DOHH2 (cell line): ENCODE results near the gene CWC22.
"Not testable (repeated sequence)": the region's sequence is repeated elsewhere in the genome, so short reads cannot be mapped to it uniquely, and the experiment has no call there.

Source experiments
- H3F3A ChIP-seq: fragments of 200-600 bp; sonication (generic), shearing (Covaris generic); 2 replicates; pipeline ENCODE4 v1.6.0; 2016; ENCODE audit warnings: antibody characterized with exemption, mild to moderate bottlenecking; ENCODE audit not compliant: control insufficient read depth, insufficient read depth
- H3K27ac ChIP-seq: fragments of 200-600 bp; sonication (generic); 2 replicates; pipeline ENCODE4 v1.5.1; 2014; ENCODE audit warnings: low read depth, mild to moderate bottlenecking, low read length, moderate library complexity
- H3K27me3 ChIP-seq: fragments of 200-600 bp; sonication (generic); 2 replicates; pipeline ENCODE4 v1.6.1; 2014; ENCODE audit warnings: mild to moderate bottlenecking, low read length, mixed read lengths; ENCODE audit not compliant: control insufficient read depth
- H3K36me3 ChIP-seq: fragments of 200-600 bp; sonication (generic); 2 replicates; pipeline ENCODE4 v1.6.1; 2014; ENCODE audit warnings: mild to moderate bottlenecking, low read length, moderate library complexity, mixed read lengths; ENCODE audit not compliant: control insufficient read depth
- H3K4me1 ChIP-seq: fragments of 200-600 bp; sonication (generic); 2 replicates; pipeline ENCODE4 v1.6.1; 2014; ENCODE audit warnings: mild to moderate bottlenecking, low read length, mixed read lengths; ENCODE audit not compliant: control insufficient read depth
- H3K4me2 ChIP-seq: fragments of 200-600 bp; sonication (generic); 2 replicates; pipeline ENCODE4 v1.6.0; 2014; ENCODE audit warnings: mild to moderate bottlenecking, low read length, moderate library complexity
- H3K4me3 ChIP-seq: fragments of 200-600 bp; sonication (generic); 2 replicates; pipeline ENCODE4 v1.5.1; 2014; ENCODE audit warnings: mild to moderate bottlenecking, low read length, mixed read lengths
- H3K79me2 ChIP-seq: fragments of 200-600 bp; sonication (generic); 2 replicates; pipeline ENCODE4 v1.6.1; 2014; ENCODE audit warnings: mild to moderate bottlenecking, low read length, mixed read lengths; ENCODE audit not compliant: control insufficient read depth
- H3K9me2 ChIP-seq: fragments of 200-600 bp; sonication (generic); replicated peaks from 2 replicates; pipeline ENCODE4 v1.6.1; 2014; ENCODE audit warnings: mild to moderate bottlenecking, low read length, mixed read lengths; ENCODE audit not compliant: control insufficient read depth
- H3K9me3 ChIP-seq: fragments of 200-600 bp; sonication (generic); 2 replicates; pipeline ENCODE4 v1.6.1; 2014; ENCODE audit warnings: antibody characterized with exemption, low read length, mixed read lengths; ENCODE audit not compliant: control insufficient read depth, insufficient read depth
- H4K20me1 ChIP-seq: fragments of 200-600 bp; sonication (generic); 2 replicates; pipeline ENCODE4 v1.6.0; 2014; ENCODE audit warnings: low read depth, mild to moderate bottlenecking, antibody characterized with exemption, low read length, moderate library complexity; ENCODE audit not compliant: control insufficient read depth, insufficient read depth
- EZH2phosphoT487 ChIP-seq: fragments of 200-600 bp; sonication (generic); IDR thresholded peaks from 2 replicates; pipeline ENCODE4 v1.6.1; 2017; ENCODE audit warnings: borderline replicate concordance, mild to moderate bottlenecking, antibody characterized with exemption, low read length, moderate library complexity, mixed read lengths
- TF ChIP-seq, protein P1 (sequence below): fragments of 200-600 bp; sonication (generic); IDR thresholded peaks from one replicate; pipeline ENCODE4 v1.5.1; 2014; ENCODE audit warnings: antibody characterized with exemption, mild to moderate bottlenecking, low read depth, low read length; ENCODE audit not compliant: poor library complexity, severe bottlenecking

The CWC22 gene

GRCh38 chr2:180006231-180006630 lies 866 bp downstream of the CWC22 start:
- Histone ChIP-seq H3K4me1 (peaks cover 51% of the 10 kb centered on the region), H3K27ac (peak overlapping the region; percentile 66), H3K4me3 (peak overlapping the region; percentile 95), H3K79me2 (peaks cover 58% of the 10 kb centered on the region), H3K4me2 (peak overlapping the region; percentile 73), H3F3A (no peaks in the 10 kb centered on the region), H3K9me2 (no peaks in the 10 kb centered on the region), H4K20me1 (no peaks in the 10 kb centered on the region), H3K27me3 (no peaks in the 10 kb centered on the region), H3K9me3 (no peaks in the 10 kb centered on the region), H3K36me3 (peaks cover 15% of the 10 kb centered on the region)
- TF ChIP-seq, protein P1, sequence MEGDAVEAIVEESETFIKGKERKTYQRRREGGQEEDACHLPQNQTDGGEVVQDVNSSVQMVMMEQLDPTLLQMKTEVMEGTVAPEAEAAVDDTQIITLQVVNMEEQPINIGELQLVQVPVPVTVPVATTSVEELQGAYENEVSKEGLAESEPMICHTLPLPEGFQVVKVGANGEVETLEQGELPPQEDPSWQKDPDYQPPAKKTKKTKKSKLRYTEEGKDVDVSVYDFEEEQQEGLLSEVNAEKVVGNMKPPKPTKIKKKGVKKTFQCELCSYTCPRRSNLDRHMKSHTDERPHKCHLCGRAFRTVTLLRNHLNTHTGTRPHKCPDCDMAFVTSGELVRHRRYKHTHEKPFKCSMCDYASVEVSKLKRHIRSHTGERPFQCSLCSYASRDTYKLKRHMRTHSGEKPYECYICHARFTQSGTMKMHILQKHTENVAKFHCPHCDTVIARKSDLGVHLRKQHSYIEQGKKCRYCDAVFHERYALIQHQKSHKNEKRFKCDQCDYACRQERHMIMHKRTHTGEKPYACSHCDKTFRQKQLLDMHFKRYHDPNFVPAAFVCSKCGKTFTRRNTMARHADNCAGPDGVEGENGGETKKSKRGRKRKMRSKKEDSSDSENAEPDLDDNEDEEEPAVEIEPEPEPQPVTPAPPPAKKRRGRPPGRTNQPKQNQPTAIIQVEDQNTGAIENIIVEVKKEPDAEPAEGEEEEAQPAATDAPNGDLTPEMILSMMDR: no peak
- no peak for TF ChIP-seq EZH2phosphoT487

- not testable (repeated sequence) for H3K27ac ChIP-seq, H3K9me2 ChIP-seq
- peaks cover 15% of the 10 kb centered on the region for H3K36me3 ChIP-seq
Measured at GRCh38 chr2:180005465-180005864, 1.6 kb downstream of the CWC22 start.

DNA sequence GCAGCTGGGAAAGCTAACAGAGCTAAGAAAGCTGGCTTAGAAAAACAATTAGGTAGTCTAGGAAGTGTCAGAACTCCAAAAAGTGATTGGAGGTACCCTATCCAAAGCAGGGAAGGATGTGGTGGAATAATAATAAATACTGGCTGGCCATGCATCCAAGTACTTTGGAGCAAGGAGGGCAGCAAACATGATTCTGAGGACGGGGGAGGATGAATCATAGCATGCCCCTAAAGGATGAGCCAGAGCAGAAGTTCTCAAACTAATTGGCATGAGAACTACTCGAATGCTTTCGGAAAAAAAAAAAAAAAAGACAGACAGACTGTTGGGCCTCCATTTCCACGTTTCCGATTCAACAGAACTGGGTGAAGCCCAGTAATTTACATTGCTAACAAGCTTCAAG lies 2.4 kb downstream of the CWC22 start:
- Histone ChIP-seq H3F3A (no peaks in the 10 kb centered on the region), H3K79me2 (peaks cover 73% of the 10 kb centered on the region), H3K9me2 (no peaks in the 10 kb centered on the region), H3K4me1 (peaks cover 51% of the 10 kb centered on the region), H3K9me3 (no peaks in the 10 kb centered on the region), H3K4me2 (0 out of 2 replicates have a peak overlapping the region, but pooled peaks have one; percentile 73), H4K20me1 (peaks cover 3% of the 10 kb centered on the region; the same call in 1 of the 2 replicates), H3K36me3 (peaks cover 15% of the 10 kb centered on the region), H3K27me3 (no peaks in the 10 kb centered on the region), H3K4me3 (no peak overlapping the region), H3K27ac (no peak overlapping the region)
- no peak for TF ChIP-seq EZH2phosphoT487
- TF ChIP-seq, protein P1: no peak

More at GRCh38 chr2:180005465-180005864, 1.6 kb downstream of the CWC22 start:
- H3K4me3 ChIP-seq: peak overlapping the region; percentile 95
- H3K9me3 ChIP-seq, H4K20me1 ChIP-seq, H3K27me3 ChIP-seq, H3F3A ChIP-seq: not testable (repeated sequence)
- peaks cover 65% of the 10 kb centered on the region for H3K79me2 ChIP-seq
- peak overlapping the region; percentile 73 for H3K4me2 ChIP-seq
- H3K4me1 ChIP-seq: peaks cover 50% of the 10 kb centered on the region

DNA sequence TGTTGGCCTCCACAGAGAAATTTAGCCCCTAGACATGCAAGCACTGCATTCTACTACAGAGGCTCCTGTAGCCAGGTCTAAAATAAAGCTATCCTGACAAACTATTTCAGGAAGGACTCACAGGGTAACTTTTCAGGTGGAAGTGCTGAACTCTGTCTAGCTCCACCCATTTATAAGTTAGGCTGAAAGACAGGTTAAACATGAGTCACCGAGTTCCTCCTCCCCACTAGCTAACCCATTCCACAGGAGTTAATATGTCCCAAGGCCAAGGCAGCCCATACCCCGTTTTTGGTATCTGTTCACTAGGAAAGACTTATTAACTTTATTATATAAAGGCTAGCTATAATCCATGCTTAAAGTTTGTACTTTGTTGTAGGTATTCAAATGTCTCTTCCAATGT lies 3.5 kb downstream of the CWC22 start:
- Histone ChIP-seq H3K4me2 (no peak overlapping the region), H4K20me1 (peaks cover 3% of the 10 kb centered on the region; the same call in 1 of the 2 replicates), H3F3A (no peaks in the 10 kb centered on the region), H3K36me3 (peaks cover 15% of the 10 kb centered on the region), H3K27ac (no peak overlapping the region), H3K4me1 (peaks cover 51% of the 10 kb centered on the region), H3K4me3 (no peak overlapping the region), H3K9me2 (no peaks in the 10 kb centered on the region), H3K27me3 (no peaks in the 10 kb centered on the region), H3K9me3 (no peaks in the 10 kb centered on the region), H3K79me2 (peaks cover 84% of the 10 kb centered on the region)
- TF ChIP-seq EZH2phosphoT487: no peak
- TF ChIP-seq, protein P1: no peak
